ENCODE measurements around the gene IQSEC1.

DNA sequence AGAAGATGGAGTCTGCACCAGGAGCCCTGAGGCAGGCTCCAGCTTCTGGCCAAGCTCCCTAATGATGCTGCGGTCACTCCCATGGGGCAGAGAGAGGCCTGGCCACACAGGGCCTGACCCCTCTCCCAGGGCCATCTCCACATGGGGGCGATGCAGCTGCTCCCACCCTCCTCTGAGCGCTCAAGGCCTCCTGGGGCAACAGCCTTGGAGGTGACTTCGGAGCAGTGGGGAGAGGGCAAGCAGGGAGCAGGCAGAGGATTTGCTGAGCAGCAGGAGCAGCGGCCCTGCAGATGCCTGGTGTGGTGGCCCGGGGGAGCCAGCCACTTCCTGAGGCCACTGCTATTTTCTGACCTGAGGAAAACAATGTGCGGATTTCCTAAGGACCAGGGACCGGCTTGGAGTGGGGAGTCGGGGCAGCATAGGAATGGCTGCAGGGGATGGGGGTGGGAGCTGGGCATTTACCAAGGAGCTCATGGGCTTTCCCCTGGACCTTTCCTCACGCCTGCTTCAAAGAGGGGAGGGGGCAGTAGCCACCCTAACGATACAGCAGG lies 150.3 kb downstream of the IQSEC1 start:
- TF ChIP-seq RAD21 (IDR thresholded peaks at IDR 0.05; ENCODE audit: low read depth): no peak
- no peak for TF ChIP-seq SP1 (IDR thresholded peaks at IDR 0.05; ENCODE audit: low read depth)
- TF ChIP-seq, protein P1, sequence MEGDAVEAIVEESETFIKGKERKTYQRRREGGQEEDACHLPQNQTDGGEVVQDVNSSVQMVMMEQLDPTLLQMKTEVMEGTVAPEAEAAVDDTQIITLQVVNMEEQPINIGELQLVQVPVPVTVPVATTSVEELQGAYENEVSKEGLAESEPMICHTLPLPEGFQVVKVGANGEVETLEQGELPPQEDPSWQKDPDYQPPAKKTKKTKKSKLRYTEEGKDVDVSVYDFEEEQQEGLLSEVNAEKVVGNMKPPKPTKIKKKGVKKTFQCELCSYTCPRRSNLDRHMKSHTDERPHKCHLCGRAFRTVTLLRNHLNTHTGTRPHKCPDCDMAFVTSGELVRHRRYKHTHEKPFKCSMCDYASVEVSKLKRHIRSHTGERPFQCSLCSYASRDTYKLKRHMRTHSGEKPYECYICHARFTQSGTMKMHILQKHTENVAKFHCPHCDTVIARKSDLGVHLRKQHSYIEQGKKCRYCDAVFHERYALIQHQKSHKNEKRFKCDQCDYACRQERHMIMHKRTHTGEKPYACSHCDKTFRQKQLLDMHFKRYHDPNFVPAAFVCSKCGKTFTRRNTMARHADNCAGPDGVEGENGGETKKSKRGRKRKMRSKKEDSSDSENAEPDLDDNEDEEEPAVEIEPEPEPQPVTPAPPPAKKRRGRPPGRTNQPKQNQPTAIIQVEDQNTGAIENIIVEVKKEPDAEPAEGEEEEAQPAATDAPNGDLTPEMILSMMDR (IDR thresholded peaks at IDR 0.05 in 2 of 3, conservative IDR thresholded peaks at IDR 0.05 in 1 of 3; ENCODE audit: borderline replicate concordance in 1 of 3, insufficient read depth in 1 of 3, low read depth in 2 of 3, low read length in 2 of 3): no peak
- no peak for TF ChIP-seq CEBPB (IDR thresholded peaks at IDR 0.05; ENCODE audit: low read depth)
- no peak for TF ChIP-seq CBX3 (IDR thresholded peaks at IDR 0.05; ENCODE audit: low read depth)
- TF ChIP-seq POLR2A (IDR thresholded peaks at IDR 0.05; ENCODE audit: borderline replicate concordance, extremely low read depth, insufficient read depth, insufficient read length): no peak
- TF ChIP-seq TCF7L2 (IDR thresholded peaks at IDR 0.05; ENCODE audit: borderline replicate concordance, extremely low read depth, insufficient read depth, insufficient read length): no peak
- TF ChIP-seq, protein P2, sequence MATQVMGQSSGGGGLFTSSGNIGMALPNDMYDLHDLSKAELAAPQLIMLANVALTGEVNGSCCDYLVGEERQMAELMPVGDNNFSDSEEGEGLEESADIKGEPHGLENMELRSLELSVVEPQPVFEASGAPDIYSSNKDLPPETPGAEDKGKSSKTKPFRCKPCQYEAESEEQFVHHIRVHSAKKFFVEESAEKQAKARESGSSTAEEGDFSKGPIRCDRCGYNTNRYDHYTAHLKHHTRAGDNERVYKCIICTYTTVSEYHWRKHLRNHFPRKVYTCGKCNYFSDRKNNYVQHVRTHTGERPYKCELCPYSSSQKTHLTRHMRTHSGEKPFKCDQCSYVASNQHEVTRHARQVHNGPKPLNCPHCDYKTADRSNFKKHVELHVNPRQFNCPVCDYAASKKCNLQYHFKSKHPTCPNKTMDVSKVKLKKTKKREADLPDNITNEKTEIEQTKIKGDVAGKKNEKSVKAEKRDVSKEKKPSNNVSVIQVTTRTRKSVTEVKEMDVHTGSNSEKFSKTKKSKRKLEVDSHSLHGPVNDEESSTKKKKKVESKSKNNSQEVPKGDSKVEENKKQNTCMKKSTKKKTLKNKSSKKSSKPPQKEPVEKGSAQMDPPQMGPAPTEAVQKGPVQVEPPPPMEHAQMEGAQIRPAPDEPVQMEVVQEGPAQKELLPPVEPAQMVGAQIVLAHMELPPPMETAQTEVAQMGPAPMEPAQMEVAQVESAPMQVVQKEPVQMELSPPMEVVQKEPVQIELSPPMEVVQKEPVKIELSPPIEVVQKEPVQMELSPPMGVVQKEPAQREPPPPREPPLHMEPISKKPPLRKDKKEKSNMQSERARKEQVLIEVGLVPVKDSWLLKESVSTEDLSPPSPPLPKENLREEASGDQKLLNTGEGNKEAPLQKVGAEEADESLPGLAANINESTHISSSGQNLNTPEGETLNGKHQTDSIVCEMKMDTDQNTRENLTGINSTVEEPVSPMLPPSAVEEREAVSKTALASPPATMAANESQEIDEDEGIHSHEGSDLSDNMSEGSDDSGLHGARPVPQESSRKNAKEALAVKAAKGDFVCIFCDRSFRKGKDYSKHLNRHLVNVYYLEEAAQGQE (IDR thresholded peaks at IDR 0.05; ENCODE audit: low read depth): no peak
- TF ChIP-seq EZH2phosphoT487 (IDR thresholded peaks at IDR 0.05; ENCODE audit: borderline replicate concordance): no peak
- no peak for TF ChIP-seq EZH2 (IDR thresholded peaks at IDR 0.05)
- no peak for TF ChIP-seq JUND (IDR thresholded peaks at IDR 0.05)
- TF ChIP-seq FOSL1 (IDR thresholded peaks at IDR 0.05; ENCODE audit: low read depth): no peak
- TF ChIP-seq, protein P3, sequence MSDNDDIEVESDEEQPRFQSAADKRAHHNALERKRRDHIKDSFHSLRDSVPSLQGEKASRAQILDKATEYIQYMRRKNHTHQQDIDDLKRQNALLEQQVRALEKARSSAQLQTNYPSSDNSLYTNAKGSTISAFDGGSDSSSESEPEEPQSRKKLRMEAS (IDR thresholded peaks at IDR 0.05): no peak
- no peak for TF ChIP-seq SIN3A (IDR thresholded peaks at IDR 0.05; ENCODE audit: low read depth)
